Hepatocyte (in vitro differentiated cells): ENCODE data around the gene CSF2RB.

Source experiments
- CTCF ChIP-seq: fragments of 200-600 bp; sonication (generic); IDR thresholded peaks from 2 replicates; pipeline ENCODE4 v1.5.1; 2016; ENCODE audit warnings: antibody characterized with exemption, mild to moderate bottlenecking; ENCODE audit not compliant: poor library complexity
- EZH2 ChIP-seq: fragments of 200-600 bp; sonication (generic); IDR thresholded peaks from 2 replicates; pipeline ENCODE4 v1.6.1; 2016; ENCODE audit warnings: antibody characterized with exemption, mild to moderate bottlenecking, borderline replicate concordance
- EZH2phosphoT487 ChIP-seq: fragments of 200-600 bp; sonication (generic); IDR thresholded peaks from one replicate; pipeline ENCODE4 v1.6.1; 2018; ENCODE audit warnings: antibody characterized with exemption, mild to moderate bottlenecking, low read depth, moderate library complexity; ENCODE audit not compliant: unreplicated experiment, severe bottlenecking

GRCh38 chr22:36913427-36914389 is at the start of gene CSF2RB:
- no peak for TF ChIP-seq EZH2
- no peak for TF ChIP-seq CTCF
- no peak for TF ChIP-seq EZH2phosphoT487
